Kidney tubule cell (primary cell): Measurements from ENCODE around the gene CNTNAP2.

ENCODE experiments used
- DNase-seq: peaks from one replicate; pipeline ENCODE4 v3.0.0-alpha.2; 2018; ENCODE audit warnings: low spot score

Gene CNTNAP2

GRCh38 chr7:148211740-148212151 lies 2095.1 kb downstream of the CNTNAP2 start:
- no peak for DNase-seq

DNA sequence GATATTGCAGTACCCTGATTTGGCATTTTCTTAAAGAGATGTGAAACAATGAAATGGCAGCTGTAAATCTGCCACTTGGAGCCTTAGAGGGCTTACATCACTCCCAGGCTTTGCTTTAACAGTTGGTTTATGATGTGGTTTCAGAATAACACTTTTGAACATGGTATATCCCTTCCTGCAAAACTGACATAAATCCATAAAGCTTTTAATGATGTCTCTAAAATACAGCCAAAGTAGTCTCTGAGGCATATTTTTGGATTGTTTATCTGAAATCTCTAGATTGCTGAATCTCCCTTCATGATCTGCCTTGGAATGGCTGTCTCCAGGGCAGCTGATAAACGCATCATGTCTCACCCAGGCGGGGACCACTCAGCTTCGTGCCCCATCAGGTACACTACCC lies 2096.1 kb downstream of the CNTNAP2 start:
- DNase-seq = no peak

- DNase-seq = no peak
These were observed 2097.5 kb downstream of the CNTNAP2 start for GRCh38 chr7:148214101-148214500.

- DNase-seq = no peak
These were observed 2102.0 kb downstream of the CNTNAP2 start for GRCh38 chr7:148218603-148219002.

- DNase-seq = no peak
These were observed 2106.1 kb downstream of the CNTNAP2 start for GRCh38 chr7:148222721-148223120.

DNA sequence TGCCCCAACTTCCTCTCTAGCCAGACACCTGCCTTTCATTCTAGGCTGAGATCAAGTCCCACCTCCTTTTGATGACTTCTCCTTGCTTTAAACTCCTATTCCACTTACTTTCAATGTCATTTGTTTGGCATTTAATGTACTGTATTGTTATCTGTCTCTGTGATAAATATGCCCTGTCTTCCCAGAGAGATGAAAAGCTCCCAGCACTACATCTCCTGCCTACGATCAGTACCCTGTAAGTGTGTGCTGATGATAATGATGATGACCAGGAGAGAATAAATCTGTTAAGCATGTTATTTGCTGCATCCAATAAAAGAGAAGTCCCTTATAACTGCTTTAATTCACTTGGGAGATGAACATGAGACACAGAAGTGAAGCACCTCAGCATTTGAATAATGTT lies 2106.6 kb downstream of the CNTNAP2 start:
- DNase-seq = no peak

- no peak for DNase-seq
These were observed 2107.1 kb downstream of the CNTNAP2 start for GRCh38 chr7:148223738-148224137.

DNA sequence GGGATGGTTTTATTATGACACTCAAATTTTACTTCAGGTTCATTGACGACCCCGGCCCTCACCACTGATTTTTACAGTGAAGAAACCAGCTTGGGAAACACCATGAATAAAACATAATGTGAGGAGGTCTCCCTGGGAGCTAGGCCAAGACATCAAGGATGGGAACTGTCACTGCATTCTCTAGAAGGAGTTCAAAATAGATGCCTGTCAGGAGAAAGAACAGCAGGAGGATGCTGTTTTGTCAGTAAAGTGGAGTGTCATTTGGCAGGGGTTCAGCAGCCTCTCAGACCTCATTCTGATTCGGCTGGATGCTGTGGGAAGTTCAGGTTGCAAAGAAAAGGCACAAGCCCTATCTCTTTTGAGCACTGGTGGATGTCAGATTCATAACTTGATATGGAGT lies 2113.7 kb downstream of the CNTNAP2 start:
- DNase-seq = no peak

DNA sequence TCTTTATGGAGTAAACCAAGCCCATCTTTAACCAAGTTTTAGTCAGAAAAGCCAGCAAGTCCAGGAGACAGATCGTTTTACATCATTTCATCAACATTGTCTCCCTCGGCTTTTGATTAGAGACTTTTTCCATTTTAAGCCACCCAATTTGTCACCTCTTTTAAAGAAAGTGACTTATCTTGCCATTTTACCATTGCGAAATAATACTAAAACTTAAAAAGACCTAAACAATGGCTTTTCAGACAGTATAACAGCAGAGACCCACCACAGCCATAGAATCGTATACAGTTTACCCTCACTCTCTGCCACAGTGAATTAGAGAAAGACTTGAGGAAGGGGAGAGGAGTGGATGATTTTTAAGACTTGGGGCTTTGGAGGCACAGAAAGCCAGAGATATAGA lies 2114.3 kb downstream of the CNTNAP2 start:
- no peak for DNase-seq

DNA sequence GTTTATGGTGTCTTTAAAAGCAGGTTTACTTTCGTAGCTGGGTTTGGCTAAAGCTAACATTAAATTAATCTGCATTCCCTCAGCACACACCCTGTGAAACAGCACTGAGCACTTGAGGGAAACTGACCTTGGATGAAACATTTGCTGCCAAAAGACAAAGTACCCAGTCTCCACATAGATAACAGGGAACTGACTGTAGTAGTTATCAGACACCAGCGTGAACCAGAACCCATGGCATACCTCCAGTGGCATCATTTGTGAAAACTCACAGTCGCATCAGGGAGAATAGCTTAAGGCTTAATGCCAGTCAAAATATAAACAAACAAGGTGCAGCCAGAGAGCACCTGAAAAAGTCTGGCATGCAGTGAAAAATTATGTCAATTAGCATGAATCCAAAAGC lies 2116.2 kb downstream of the CNTNAP2 start:
- DNase-seq = no peak

DNA sequence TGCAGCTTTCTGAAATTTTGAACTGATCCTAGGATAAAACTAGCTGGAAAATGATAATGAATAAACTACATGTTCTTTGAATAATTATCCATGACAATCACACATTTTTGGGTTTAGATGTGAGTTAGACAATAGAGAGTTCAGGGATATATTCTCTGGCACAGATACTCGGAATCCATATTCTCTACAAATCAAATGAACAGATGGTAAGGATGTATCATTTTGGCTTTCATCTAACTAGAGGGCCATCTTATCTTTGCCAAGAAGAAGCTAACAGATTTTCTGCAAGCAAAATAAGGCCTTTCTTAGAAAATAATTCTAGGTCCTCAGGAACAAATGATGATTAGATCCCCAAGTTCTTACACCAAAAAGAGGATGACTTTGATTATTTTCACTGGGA lies 2118.1 kb downstream of the CNTNAP2 start:
- no peak for DNase-seq

DNA sequence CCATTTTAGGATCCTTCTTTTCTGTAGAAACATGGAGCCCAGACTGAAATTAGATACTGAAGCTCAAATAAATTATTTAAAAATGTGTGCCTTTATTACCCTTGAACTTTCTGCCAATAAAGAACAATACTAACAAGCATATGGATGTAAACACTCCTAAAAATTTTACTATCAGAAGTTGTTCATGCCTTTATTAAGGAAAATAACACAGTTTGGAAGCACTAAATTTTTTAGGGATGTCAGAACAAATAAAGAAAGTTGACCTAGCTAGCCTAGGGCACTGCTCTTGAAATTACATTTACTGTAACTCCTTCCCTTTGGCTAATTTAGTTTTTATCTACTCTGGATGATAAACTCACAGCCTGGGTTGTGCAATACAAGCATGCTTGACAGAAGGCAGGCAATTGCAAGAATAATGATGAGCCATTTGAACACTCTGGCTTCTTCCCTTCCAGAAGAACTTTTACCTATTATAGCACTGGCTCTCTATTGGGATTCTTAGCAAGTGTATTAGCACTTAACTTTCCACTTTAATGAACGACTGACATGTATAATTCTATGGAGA lies 2122.2 kb downstream of the CNTNAP2 start:
- no peak for DNase-seq

- DNase-seq = no peak
These were observed 2125.2 kb downstream of the CNTNAP2 start for GRCh38 chr7:148241700-148242293.

- DNase-seq = peak; percentile 82
These were observed 2125.8 kb downstream of the CNTNAP2 start for GRCh38 chr7:148242294-148242821.

- no peak for DNase-seq
These were observed 2128.8 kb downstream of the CNTNAP2 start for GRCh38 chr7:148245381-148245780.

DNA sequence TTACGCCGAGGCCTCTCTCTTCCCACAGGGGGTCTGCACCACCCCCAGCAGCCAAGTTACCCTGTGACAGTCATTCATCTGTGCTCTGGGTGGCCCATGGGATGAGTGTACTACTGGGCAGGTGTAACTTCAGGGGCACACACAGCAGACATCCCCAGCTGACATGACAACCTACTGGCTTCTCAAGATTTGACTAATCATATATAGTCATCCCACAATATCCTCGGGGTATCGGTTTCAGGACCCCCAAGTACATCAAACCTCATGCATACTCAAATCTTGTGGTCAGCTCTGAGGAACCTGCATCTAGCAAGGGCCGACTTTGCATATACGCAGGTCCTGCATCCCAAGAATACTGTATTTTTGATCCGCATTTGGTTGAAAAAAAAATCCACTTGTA lies 2137.0 kb downstream of the CNTNAP2 start:
- no peak for DNase-seq

DNA sequence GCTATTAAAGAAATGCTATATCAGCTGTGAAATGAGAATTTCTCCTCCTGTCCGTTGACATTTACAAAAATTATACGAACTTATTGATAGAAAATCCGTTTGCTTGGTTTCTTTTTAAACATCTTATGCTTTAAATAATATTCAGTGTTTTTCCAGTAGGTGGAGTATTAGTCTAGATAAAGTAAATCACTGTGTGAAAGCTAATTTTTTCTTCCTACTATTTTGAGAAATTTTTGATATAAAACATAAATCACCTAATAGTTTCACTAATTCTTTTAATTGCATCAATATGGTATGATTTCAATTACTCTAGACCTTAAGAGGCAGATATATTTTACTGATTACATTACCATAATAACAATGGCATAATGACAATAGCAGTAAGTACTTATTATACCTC lies 2138.7 kb downstream of the CNTNAP2 start:
- no peak for DNase-seq

DNA sequence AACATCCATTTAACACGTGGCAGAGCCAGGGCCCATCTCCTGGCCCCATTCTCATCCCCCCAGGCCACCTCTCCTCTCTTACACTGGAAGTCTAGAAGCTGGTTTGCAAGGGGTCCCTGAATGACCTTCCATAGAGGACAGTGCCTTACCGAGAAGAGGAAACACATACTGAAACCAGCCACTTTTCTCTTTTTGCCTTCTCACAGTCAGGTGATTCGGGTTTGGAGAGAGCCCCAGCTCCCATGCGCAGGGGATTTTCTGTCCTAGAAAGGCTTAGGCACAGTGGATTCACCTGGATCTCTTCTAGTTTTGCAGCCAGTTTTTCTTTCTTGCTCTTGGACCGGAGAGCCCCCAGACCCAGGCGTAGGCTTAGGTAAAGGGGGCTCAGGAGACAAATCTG lies 2139.8 kb downstream of the CNTNAP2 start:
- no peak for DNase-seq

- DNase-seq = no peak
These were observed 2144.0 kb downstream of the CNTNAP2 start for GRCh38 chr7:148260599-148260998.

GRCh38 chr7:148261523-148261922 lies 2144.9 kb downstream of the CNTNAP2 start:
- DNase-seq = no peak

DNA sequence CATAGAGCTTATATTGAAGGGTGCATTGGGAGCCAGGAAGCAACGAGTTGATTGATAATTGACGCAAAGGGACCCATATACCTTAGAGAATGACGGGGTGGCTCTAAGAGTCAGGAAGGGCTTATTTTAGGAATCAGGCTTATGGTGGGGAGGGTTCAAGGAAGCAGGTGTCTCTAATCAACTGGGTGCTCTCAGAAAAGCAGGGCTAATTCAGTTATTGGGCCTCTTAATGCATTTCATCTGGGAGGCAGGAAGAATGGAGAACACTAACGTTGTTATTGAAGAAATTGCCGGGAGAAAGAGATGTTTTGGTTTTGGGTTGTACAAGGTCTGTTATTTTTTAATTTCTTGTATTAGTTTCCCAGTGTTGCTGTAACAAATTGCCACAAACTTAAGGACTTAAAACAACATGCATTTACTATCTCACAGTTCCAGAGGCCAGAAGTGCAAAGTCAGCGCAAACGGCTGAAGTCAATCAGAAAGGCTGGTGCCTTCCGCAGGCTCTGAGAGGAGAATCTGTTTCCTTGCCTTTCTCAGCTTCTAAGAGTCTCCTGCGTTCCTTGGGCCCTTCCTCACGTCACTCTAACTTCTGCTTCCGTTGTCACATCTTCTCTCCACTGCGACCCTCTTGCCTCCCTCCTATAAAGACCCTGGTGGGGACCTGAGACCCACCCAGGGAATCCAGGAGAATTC lies 2145.5 kb downstream of the CNTNAP2 start:
- DNase-seq = no peak

- peak; percentile 56 for DNase-seq
These were observed 2146.2 kb downstream of the CNTNAP2 start for GRCh38 chr7:148262721-148263229.

- DNase-seq = peak; percentile 56
These were observed 2148.4 kb downstream of the CNTNAP2 start for GRCh38 chr7:148264933-148265557.
